Bronchial epithelial cell (primary cell): ENCODE results near the gene MYB. TPM values are rescaled to one million over a fixed set of nuclear protein-coding genes. Genes with fewer than 3 reads are reported as not detected.

Experiments used
- DNase-seq: peaks from one replicate; pipeline ENCODE4 v3.0.0-alpha.2; 2010; ENCODE audit warnings: low read depth
- FAIRE-seq: peaks from 2 replicates; lab custom pipeline; 2011; peaks lifted over from hg19 to GRCh38; lab: Jason Lieb, UNC
- H3K27me3 ChIP-seq: 2 replicates; pipeline ENCODE4 v1.5.1; 2011; ENCODE audit warnings: low read length; ENCODE audit not compliant: control insufficient read depth, insufficient read depth
- H3K36me3 ChIP-seq: 2 replicates; pipeline ENCODE4 v1.5.1; 2011; ENCODE audit warnings: low read length; ENCODE audit not compliant: control insufficient read depth, insufficient read depth
- H3K4me3 ChIP-seq: 2 replicates; pipeline ENCODE4 v1.5.1; 2011; ENCODE audit warnings: mild to moderate bottlenecking, low read depth, low read length, control low read depth
- CTCF ChIP-seq: IDR thresholded peaks from 2 replicates; pipeline ENCODE4 v1.5.1; 2011; ENCODE audit warnings: mild to moderate bottlenecking, moderate library complexity, low read length, control low read depth, inconsistent platforms; ENCODE audit not compliant: insufficient read depth, severe bottlenecking
- total RNA-seq: library from RNA; depleted of rRNA; stranded (reverse); fragments of >200 nt; gene quantifications from 2 replicates; pipeline ENCODE4 v1.2.1, GENCODE V29; 2014

MYB gene
- total RNA-seq, 1 donor from 2014 or later, result under 0.01 TPM

DNA sequence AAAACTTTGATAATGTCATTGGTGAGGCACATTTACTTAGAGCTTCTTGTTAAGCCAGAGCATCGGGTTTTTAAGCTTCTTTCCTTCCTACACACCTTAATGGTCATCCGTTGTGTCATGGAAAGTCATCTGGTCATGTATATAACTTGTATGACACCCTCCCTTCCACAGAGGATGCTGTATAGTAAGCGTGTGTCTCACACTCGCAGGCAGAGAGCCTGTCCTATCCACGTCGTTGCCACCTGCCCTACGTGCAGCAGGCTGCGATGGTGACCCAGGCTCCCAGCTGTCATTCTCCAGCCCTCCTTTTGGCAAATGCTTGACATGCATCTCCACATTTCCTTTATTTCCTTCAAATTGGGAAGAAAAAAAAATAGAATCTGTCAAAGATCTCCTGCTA is 85.6 kb downstream of the MYB start:
- TF ChIP-seq CTCF, result no peak
- no peaks in the 10 kb centered on the region for H3K36me3 ChIP-seq
- no peak for DNase-seq
- H3K4me3 ChIP-seq, result no peak overlapping the region
- no peaks in the 10 kb centered on the region for H3K27me3 ChIP-seq
- FAIRE-seq, result no peak

DNA sequence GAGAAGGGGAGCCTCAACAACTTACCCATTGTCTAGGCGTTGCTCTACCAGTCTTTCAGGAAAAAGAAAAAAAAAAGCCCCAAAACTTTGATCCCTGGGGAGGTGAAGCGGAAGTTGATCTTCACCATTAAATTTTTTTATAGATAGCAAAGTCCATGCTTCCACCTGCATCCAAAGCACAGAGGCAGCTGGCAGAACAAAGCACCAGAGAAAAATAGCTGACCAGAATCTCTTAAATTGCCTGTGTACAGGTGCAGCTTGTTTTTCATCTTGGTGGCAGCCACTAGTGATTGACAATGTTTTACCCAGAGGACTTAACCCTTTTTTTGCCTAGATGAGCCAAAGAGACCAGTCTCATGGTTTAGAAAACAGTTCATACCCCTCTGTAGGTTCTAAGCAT is 86.0 kb downstream of the MYB start:
- TF ChIP-seq CTCF, result no peak
- no peaks in the 10 kb centered on the region for H3K27me3 ChIP-seq
- no peaks in the 10 kb centered on the region for H3K36me3 ChIP-seq
- H3K4me3 ChIP-seq, result no peak overlapping the region
- DNase-seq (no peak), FAIRE-seq (no peak)

- DNase-seq (no peak), FAIRE-seq (no peak)
- Histone ChIP-seq H3K36me3 (no peaks in the 10 kb centered on the region), H3K27me3 (no peaks in the 10 kb centered on the region), H3K4me3 (no peak overlapping the region)
- TF ChIP-seq CTCF, result no peak
These were observed 87.2 kb downstream of the MYB start for GRCh38 chr6:135268263-135268662.

- no peaks in the 10 kb centered on the region for H3K27me3 ChIP-seq
- TF ChIP-seq CTCF, result no peak
- no peak overlapping the region for H3K4me3 ChIP-seq
- no peak for DNase-seq
- no peak for FAIRE-seq
- H3K36me3 ChIP-seq, result no peaks in the 10 kb centered on the region
These were observed 87.6 kb downstream of the MYB start for GRCh38 chr6:135268740-135269139.

Other genes with a start within 250 kb of the MYB start
- gene ALDH8A1, start 231.2 kb upstream of the MYB start, total RNA-seq, result 1.1 and 1.8 TPM in 2 replicates
- gene HBS1L, start 126.5 kb upstream of the MYB start, total RNA-seq, result 114 and 136 TPM in 2 replicates